Prostate gland (tissue), 2 donors: ENCODE data around the gene RDH13.

Experiments used
- POLR2A ChIP-seq: fragments of 450-650 bp; IDR thresholded peaks from one replicate; pipeline ENCODE4 v1.6.1; 2016; ENCODE audit warnings: antibody characterized with exemption, mild to moderate bottlenecking
- POLR2AphosphoS5 ChIP-seq: sonication (generic); formaldehyde crosslinking; IDR thresholded peaks from one replicate; pipeline ENCODE4 v1.6.1; 2017; ENCODE audit warnings: antibody characterized with exemption
- TF ChIP-seq, protein P1 (sequence below), 4 experiments: fragments of 200-600 bp in 2 of 4; fragments of 450-650 bp in 2 of 4; sonication (generic) in 2 of 4; IDR thresholded peaks; 1 replicate in 3 of 4; 2 replicates in 1 of 4; pipeline ENCODE4 v1.5.1; 2016 to 2019; ENCODE audit warnings: antibody characterized with exemption in 4 of 4, mild to moderate bottlenecking in 2 of 4, moderate library complexity in 2 of 4

DNA sequence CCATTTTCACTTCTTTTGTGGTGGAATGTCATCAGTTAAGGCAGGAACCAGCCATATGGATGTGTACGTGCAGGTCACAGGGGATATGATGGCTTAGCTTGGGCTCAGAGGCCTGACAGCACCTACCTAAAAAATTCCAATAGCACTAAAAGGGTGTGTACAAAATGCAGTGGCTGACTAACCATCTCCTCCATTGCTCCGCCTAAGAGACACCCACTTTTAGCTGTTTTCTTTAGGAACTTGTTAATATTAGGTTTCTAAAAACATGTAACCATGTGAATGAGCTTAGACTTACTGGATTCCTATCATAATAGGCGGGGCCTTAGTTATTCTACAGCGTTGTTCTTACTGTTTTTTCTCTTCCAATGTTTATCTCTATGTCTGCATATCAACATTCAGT is 50.6 kb downstream of the RDH13 start:
- TF ChIP-seq, protein P1, sequence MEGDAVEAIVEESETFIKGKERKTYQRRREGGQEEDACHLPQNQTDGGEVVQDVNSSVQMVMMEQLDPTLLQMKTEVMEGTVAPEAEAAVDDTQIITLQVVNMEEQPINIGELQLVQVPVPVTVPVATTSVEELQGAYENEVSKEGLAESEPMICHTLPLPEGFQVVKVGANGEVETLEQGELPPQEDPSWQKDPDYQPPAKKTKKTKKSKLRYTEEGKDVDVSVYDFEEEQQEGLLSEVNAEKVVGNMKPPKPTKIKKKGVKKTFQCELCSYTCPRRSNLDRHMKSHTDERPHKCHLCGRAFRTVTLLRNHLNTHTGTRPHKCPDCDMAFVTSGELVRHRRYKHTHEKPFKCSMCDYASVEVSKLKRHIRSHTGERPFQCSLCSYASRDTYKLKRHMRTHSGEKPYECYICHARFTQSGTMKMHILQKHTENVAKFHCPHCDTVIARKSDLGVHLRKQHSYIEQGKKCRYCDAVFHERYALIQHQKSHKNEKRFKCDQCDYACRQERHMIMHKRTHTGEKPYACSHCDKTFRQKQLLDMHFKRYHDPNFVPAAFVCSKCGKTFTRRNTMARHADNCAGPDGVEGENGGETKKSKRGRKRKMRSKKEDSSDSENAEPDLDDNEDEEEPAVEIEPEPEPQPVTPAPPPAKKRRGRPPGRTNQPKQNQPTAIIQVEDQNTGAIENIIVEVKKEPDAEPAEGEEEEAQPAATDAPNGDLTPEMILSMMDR (IDR thresholded peaks at IDR 0.05) = no peak
- TF ChIP-seq POLR2A (no peak), POLR2AphosphoS5 (no peak)
